Hepatocyte (in vitro differentiated cells): ENCODE data around the gene ZNF700. TPM values are rescaled to one million over a fixed set of nuclear protein-coding genes. Genes with fewer than 3 reads are reported as not detected.
"Not testable (repeated sequence)": the region's sequence is repeated elsewhere in the genome, so short reads cannot be mapped to it uniquely, and the experiment has no call there.

ENCODE experiments used
- DNase-seq: peaks from one replicate; pipeline ENCODE4 v3.0.0-alpha.2; 2016; ENCODE audit warnings: low spot score
- H2AFZ ChIP-seq: fragments of 200-600 bp; sonication (generic); 2 replicates; pipeline ENCODE4 v1.6.0; 2016; ENCODE audit warnings: antibody characterized with exemption, mild to moderate bottlenecking
- H3K27ac ChIP-seq: fragments of 200-600 bp; sonication (generic); 2 replicates; pipeline ENCODE4 v1.5.1; 2016; ENCODE audit warnings: mild to moderate bottlenecking
- H3K27me3 ChIP-seq: fragments of 200-600 bp; sonication (generic); 2 replicates; pipeline ENCODE4 v1.6.1; 2016
- H3K36me3 ChIP-seq: fragments of 200-600 bp; sonication (generic); replicated peaks from 2 replicates; pipeline ENCODE4 v1.5.1; 2016; ENCODE audit warnings: low read depth; ENCODE audit not compliant: insufficient read depth
- H3K4me1 ChIP-seq: fragments of 200-600 bp; sonication (generic); 2 replicates; pipeline ENCODE4 v1.5.1; 2016; ENCODE audit warnings: mild to moderate bottlenecking, moderate library complexity; ENCODE audit not compliant: insufficient read depth
- H3K4me2 ChIP-seq: fragments of 200-600 bp; sonication (generic); 2 replicates; pipeline ENCODE4 v1.6.0; 2016
- H3K4me3 ChIP-seq: fragments of 200-600 bp; sonication (generic); 2 replicates; pipeline ENCODE4 v1.5.1; 2016; ENCODE audit warnings: mild to moderate bottlenecking
- H3K79me2 ChIP-seq: fragments of 200-600 bp; sonication (generic); 2 replicates; pipeline ENCODE4 v1.6.0; 2017; ENCODE audit warnings: mild to moderate bottlenecking
- H3K9me2 ChIP-seq: fragments of 200-600 bp; sonication (generic); replicated peaks from 2 replicates; pipeline ENCODE4 v1.6.0; 2017; ENCODE audit warnings: mild to moderate bottlenecking; ENCODE audit not compliant: insufficient read depth
- H3K9me3 ChIP-seq: fragments of 200-600 bp; sonication (generic); 2 replicates; pipeline ENCODE4 v1.5.1; 2016; ENCODE audit warnings: low read depth, mild to moderate bottlenecking
- H4K20me1 ChIP-seq: fragments of 200-600 bp; sonication (generic); 2 replicates; pipeline ENCODE4 v1.6.0; 2016; ENCODE audit warnings: mild to moderate bottlenecking; ENCODE audit not compliant: insufficient read depth, poor library complexity, severe bottlenecking
- CTCF ChIP-seq: fragments of 200-600 bp; sonication (generic); IDR thresholded peaks from 2 replicates; pipeline ENCODE4 v1.5.1; 2016; ENCODE audit warnings: antibody characterized with exemption, mild to moderate bottlenecking; ENCODE audit not compliant: poor library complexity
- EZH2 ChIP-seq: fragments of 200-600 bp; sonication (generic); IDR thresholded peaks from 2 replicates; pipeline ENCODE4 v1.6.1; 2016; ENCODE audit warnings: antibody characterized with exemption, mild to moderate bottlenecking, borderline replicate concordance
- EZH2phosphoT487 ChIP-seq: fragments of 200-600 bp; sonication (generic); IDR thresholded peaks from one replicate; pipeline ENCODE4 v1.6.1; 2018; ENCODE audit warnings: antibody characterized with exemption, mild to moderate bottlenecking, low read depth, moderate library complexity; ENCODE audit not compliant: unreplicated experiment, severe bottlenecking
- WGBS: methylation state at CpG from one replicate; pipeline ENCODE4 v1.1.6; 2016; ENCODE audit warnings: low lambda C conversion rate; ENCODE audit errors: missing lambda C conversion rate; 5-methylcytosine and 5-hydroxymethylcytosine counted together
- polyA plus RNA-seq: library from polyadenylated mRNA; unstranded; fragments of >200 nt; fragmentation: Nextera tagmentation; extraction: Ambion mirVana; gene quantifications from 2 replicates; pipeline ENCODE4 v1.2.1, GENCODE V29; 2016
- total RNA-seq: library from RNA; depleted of rRNA; stranded (reverse); fragments of >200 nt; gene quantifications from 2 replicates; pipeline ENCODE4 v1.2.3, GENCODE V29; 2014

ZNF700 gene
- total and polyA plus RNA-seq, 2 experiments from 2014 or later: 5.6 to 11.7 TPM

GRCh38 chr19:11921852-11922495 lies 2.9 kb upstream of the ZNF700 start:
- Histone ChIP-seq H4K20me1 (no peaks in the 10 kb centered on the region), H3K27ac (no peak overlapping the region), H3K4me2 (peak overlapping the region; percentile 19), H3K27me3 (no peaks in the 10 kb centered on the region), H3K4me3 (no peak overlapping the region), H3K36me3 (no peaks in the 10 kb centered on the region), H3K9me2 (no peaks in the 10 kb centered on the region), H3K79me2 (peaks cover 14% of the 10 kb centered on the region), H2AFZ (no peak overlapping the region), H3K4me1 (peaks cover 13% of the 10 kb centered on the region), H3K9me3 (no peaks in the 10 kb centered on the region)
- WGBS: 23% methylated on average over 6 of the region's 6 CpGs
- TF ChIP-seq EZH2: no peak
- TF ChIP-seq EZH2phosphoT487: no peak
- TF ChIP-seq CTCF: no peak
- DNase-seq: peak; percentile 54

GRCh38 chr19:11925651-11926187 lies 812 bp downstream of the ZNF700 start:
- H3K79me2 ChIP-seq: peaks cover 47% of the 10 kb centered on the region
- H3K36me3 ChIP-seq, DNase-seq, H3K9me2 ChIP-seq, H4K20me1 ChIP-seq, H3K27me3 ChIP-seq, H3K9me3 ChIP-seq: not testable (repeated sequence)
- 5% methylated on average over 10 of the region's 10 CpGs for WGBS
- peak overlapping the region; percentile 93 for H3K4me2 ChIP-seq
- H2AFZ ChIP-seq: peak overlapping the region; percentile 88
- H3K4me3 ChIP-seq: peak overlapping the region; percentile 95
- H3K27ac ChIP-seq: peak overlapping the region; percentile 100
- peaks cover 13% of the 10 kb centered on the region for H3K4me1 ChIP-seq

- Histone ChIP-seq H3K36me3 (no peaks in the 10 kb centered on the region), H3K4me1 (peaks cover 10% of the 10 kb centered on the region), H3K27ac (no peak overlapping the region), H3K4me3 (no peak overlapping the region), H3K79me2 (peaks cover 62% of the 10 kb centered on the region), H3K9me2 (no peaks in the 10 kb centered on the region), H3K4me2 (no peak overlapping the region), H2AFZ (no peak overlapping the region), H4K20me1 (no peaks in the 10 kb centered on the region), H3K9me3 (peaks cover 15% of the 10 kb centered on the region), H3K27me3 (no peaks in the 10 kb centered on the region)
- WGBS: 99% methylated on average over 3 of the region's 3 CpGs
- TF ChIP-seq CTCF (no peak), EZH2 (no peak), EZH2phosphoT487 (no peak)
- no peak for DNase-seq
These were observed 2.3 kb downstream of the ZNF700 start for GRCh38 chr19:11927227-11927626.

DNA sequence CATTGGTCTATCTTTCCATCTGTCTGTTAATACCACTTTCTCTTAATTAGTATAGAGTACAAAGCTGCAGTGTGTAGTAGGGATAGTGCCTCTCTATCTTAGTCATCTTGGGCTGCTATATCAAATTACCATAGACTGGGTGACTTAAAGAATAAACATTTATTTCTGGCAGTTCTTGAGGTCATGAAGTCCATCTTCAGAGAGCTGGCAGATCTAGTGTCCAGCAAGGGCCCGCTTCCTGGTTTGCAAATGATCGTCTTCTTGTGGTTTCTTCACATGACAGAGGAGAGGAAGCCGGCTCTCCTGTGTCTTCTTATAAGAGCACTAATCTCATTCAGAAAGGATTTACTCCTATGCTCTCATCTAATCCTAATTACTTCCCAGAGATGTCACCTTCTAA lies 6.1 kb downstream of the ZNF700 start:
- no peak overlapping the region for H2AFZ ChIP-seq
- 96% methylated on average over 3 of the region's 3 CpGs for WGBS
- TF ChIP-seq CTCF: no peak
- TF ChIP-seq EZH2: no peak
- no peak for TF ChIP-seq EZH2phosphoT487

More for the DNA sequence above, 6.1 kb downstream of the ZNF700 start:
- Histone ChIP-seq H3K9me3 (peaks cover 25% of the 10 kb centered on the region), H3K4me2 (no peak overlapping the region), H4K20me1 (no peaks in the 10 kb centered on the region), H3K27me3 (no peaks in the 10 kb centered on the region), H3K4me3 (no peak overlapping the region), H3K9me2 (no peaks in the 10 kb centered on the region), H3K36me3 (no peaks in the 10 kb centered on the region), H3K27ac (no peak overlapping the region), H3K4me1 (peaks cover 7% of the 10 kb centered on the region), H3K79me2 (peaks cover 91% of the 10 kb centered on the region)
- no peak for DNase-seq
